ENCODE data around the gene NEGR1.

The NEGR1 gene

GRCh38 chr1:72129869-72130268, 152.5 kb downstream of the NEGR1 start:
- no peak overlapping the region for H3K27ac ChIP-seq (ENCODE audit: low read length)
- H3K36me3 ChIP-seq (ENCODE audit: control insufficient read depth in 2 of 2, insufficient read depth in 2 of 2, low read length in 2 of 2), result no peaks in the 10 kb centered on the region
- no peak overlapping the region for H3K9ac ChIP-seq (ENCODE audit: low read length in 2 of 2)
- no peaks in the 10 kb centered on the region for H3K9me3 ChIP-seq (ENCODE audit: control insufficient read depth in 2 of 2, low read length in 2 of 2)
- H3K4me3 ChIP-seq (ENCODE audit: low read length in 2 of 2), result no peak overlapping the region
- H3K4me1 ChIP-seq (ENCODE audit: control insufficient read depth, insufficient read depth, low read length), result no peaks in the 10 kb centered on the region
- no peaks in the 10 kb centered on the region for H3K27me3 ChIP-seq (ENCODE audit: control insufficient read depth in 1 of 2, insufficient read depth in 2 of 2, low read length in 2 of 2)

- Histone ChIP-seq H3K9ac (ENCODE audit: low read length in 2 of 2) (no peak overlapping the region), H3K4me3 (ENCODE audit: low read length in 2 of 2) (no peak overlapping the region), H3K27me3 (ENCODE audit: control insufficient read depth in 1 of 2, insufficient read depth in 2 of 2, low read length in 2 of 2) (no peaks in the 10 kb centered on the region), H3K27ac (ENCODE audit: low read length) (no peak overlapping the region), H3K36me3 (ENCODE audit: control insufficient read depth in 2 of 2, insufficient read depth in 2 of 2, low read length in 2 of 2) (no peaks in the 10 kb centered on the region), H3K9me3 (ENCODE audit: control insufficient read depth in 2 of 2, low read length in 2 of 2) (no peaks in the 10 kb centered on the region), H3K4me1 (ENCODE audit: control insufficient read depth, insufficient read depth, low read length) (no peaks in the 10 kb centered on the region)
Measured at GRCh38 chr1:72122099-72122880, 160.0 kb downstream of the NEGR1 start.

GRCh38 chr1:72119491-72119890, 162.8 kb downstream of the NEGR1 start:
- Histone ChIP-seq H3K4me1 (ENCODE audit: control insufficient read depth, insufficient read depth, low read length) (no peaks in the 10 kb centered on the region), H3K9ac (ENCODE audit: low read length in 2 of 2) (no peak overlapping the region), H3K4me3 (ENCODE audit: low read length in 2 of 2) (no peak overlapping the region), H3K36me3 (ENCODE audit: control insufficient read depth in 2 of 2, insufficient read depth in 2 of 2, low read length in 2 of 2) (no peaks in the 10 kb centered on the region), H3K27ac (ENCODE audit: low read length) (no peak overlapping the region), H3K27me3 (ENCODE audit: control insufficient read depth in 1 of 2, insufficient read depth in 2 of 2, low read length in 2 of 2) (no peaks in the 10 kb centered on the region), H3K9me3 (ENCODE audit: control insufficient read depth in 2 of 2, low read length in 2 of 2) (no peaks in the 10 kb centered on the region)

- Histone ChIP-seq H3K27ac (ENCODE audit: low read length) (no peak overlapping the region), H3K9ac (ENCODE audit: low read length in 2 of 2) (no peak overlapping the region), H3K9me3 (ENCODE audit: control insufficient read depth in 2 of 2, low read length in 2 of 2) (no peaks in the 10 kb centered on the region), H3K4me1 (ENCODE audit: control insufficient read depth, insufficient read depth, low read length) (no peaks in the 10 kb centered on the region), H3K4me3 (ENCODE audit: low read length in 2 of 2) (no peak overlapping the region), H3K36me3 (ENCODE audit: control insufficient read depth in 2 of 2, insufficient read depth in 2 of 2, low read length in 2 of 2) (no peaks in the 10 kb centered on the region), H3K27me3 (ENCODE audit: control insufficient read depth in 1 of 2, insufficient read depth in 2 of 2, low read length in 2 of 2) (no peaks in the 10 kb centered on the region)
Measured at GRCh38 chr1:72117621-72118020, 164.7 kb downstream of the NEGR1 start.

- Histone ChIP-seq H3K27me3 (ENCODE audit: control insufficient read depth in 1 of 2, insufficient read depth in 2 of 2, low read length in 2 of 2) (no peaks in the 10 kb centered on the region), H3K9ac (ENCODE audit: low read length in 2 of 2) (no peak overlapping the region), H3K9me3 (ENCODE audit: control insufficient read depth in 2 of 2, low read length in 2 of 2) (no peaks in the 10 kb centered on the region), H3K36me3 (ENCODE audit: control insufficient read depth in 2 of 2, insufficient read depth in 2 of 2, low read length in 2 of 2) (no peaks in the 10 kb centered on the region), H3K4me1 (ENCODE audit: control insufficient read depth, insufficient read depth, low read length) (no peaks in the 10 kb centered on the region), H3K4me3 (ENCODE audit: low read length in 2 of 2) (no peak overlapping the region), H3K27ac (ENCODE audit: low read length) (no peak overlapping the region)
Measured at GRCh38 chr1:72115290-72115689, 167.0 kb downstream of the NEGR1 start.

GRCh38 chr1:72111662-72112061, 170.7 kb downstream of the NEGR1 start:
- no peak overlapping the region for H3K4me3 ChIP-seq (ENCODE audit: low read length in 2 of 2)
- H3K27ac ChIP-seq (ENCODE audit: low read length), result no peak overlapping the region
- no peaks in the 10 kb centered on the region for H3K9me3 ChIP-seq (ENCODE audit: control insufficient read depth in 2 of 2, low read length in 2 of 2)
- H3K4me1 ChIP-seq (ENCODE audit: control insufficient read depth, insufficient read depth, low read length), result no peaks in the 10 kb centered on the region
- no peak overlapping the region for H3K9ac ChIP-seq (ENCODE audit: low read length in 2 of 2)
- H3K27me3 ChIP-seq (ENCODE audit: control insufficient read depth in 1 of 2, insufficient read depth in 2 of 2, low read length in 2 of 2), result no peaks in the 10 kb centered on the region
- H3K36me3 ChIP-seq (ENCODE audit: control insufficient read depth in 2 of 2, insufficient read depth in 2 of 2, low read length in 2 of 2), result no peaks in the 10 kb centered on the region

- Histone ChIP-seq H3K27me3 (ENCODE audit: control insufficient read depth in 1 of 2, insufficient read depth in 2 of 2, low read length in 2 of 2) (no peaks in the 10 kb centered on the region), H3K9ac (ENCODE audit: low read length in 2 of 2) (no peak overlapping the region), H3K4me3 (ENCODE audit: low read length in 2 of 2) (no peak overlapping the region), H3K9me3 (ENCODE audit: control insufficient read depth in 2 of 2, low read length in 2 of 2) (no peaks in the 10 kb centered on the region), H3K36me3 (ENCODE audit: control insufficient read depth in 2 of 2, insufficient read depth in 2 of 2, low read length in 2 of 2) (no peaks in the 10 kb centered on the region), H3K4me1 (ENCODE audit: control insufficient read depth, insufficient read depth, low read length) (no peaks in the 10 kb centered on the region), H3K27ac (ENCODE audit: low read length) (no peak overlapping the region)
Measured at GRCh38 chr1:72109916-72110315, 172.4 kb downstream of the NEGR1 start.

GRCh38 chr1:72105201-72105600, 177.1 kb downstream of the NEGR1 start:
- Histone ChIP-seq H3K4me3 (ENCODE audit: low read length in 2 of 2) (no peak overlapping the region), H3K9me3 (ENCODE audit: control insufficient read depth in 2 of 2, low read length in 2 of 2) (no peaks in the 10 kb centered on the region)

GRCh38 chr1:72101840-72102632, 180.3 kb downstream of the NEGR1 start:
- no peak overlapping the region for H3K9ac ChIP-seq (ENCODE audit: low read length in 2 of 2)
- H3K27ac ChIP-seq (ENCODE audit: low read length), result no peak overlapping the region
- H3K4me1 ChIP-seq (ENCODE audit: control insufficient read depth, insufficient read depth, low read length), result no peaks in the 10 kb centered on the region
- H3K36me3 ChIP-seq (ENCODE audit: control insufficient read depth in 2 of 2, insufficient read depth in 2 of 2, low read length in 2 of 2), result no peaks in the 10 kb centered on the region
- H3K9me3 ChIP-seq (ENCODE audit: control insufficient read depth in 2 of 2, low read length in 2 of 2), result no peaks in the 10 kb centered on the region
- H3K27me3 ChIP-seq (ENCODE audit: control insufficient read depth in 1 of 2, insufficient read depth in 2 of 2, low read length in 2 of 2), result no peaks in the 10 kb centered on the region
- H3K4me3 ChIP-seq (ENCODE audit: low read length in 2 of 2), result no peak overlapping the region

More at GRCh38 chr1:72105201-72105600, 177.1 kb downstream of the NEGR1 start:
- Histone ChIP-seq H3K27ac (ENCODE audit: low read length) (no peak overlapping the region), H3K36me3 (ENCODE audit: control insufficient read depth in 2 of 2, insufficient read depth in 2 of 2, low read length in 2 of 2) (no peaks in the 10 kb centered on the region), H3K4me1 (ENCODE audit: control insufficient read depth, insufficient read depth, low read length) (no peaks in the 10 kb centered on the region), H3K27me3 (ENCODE audit: control insufficient read depth in 1 of 2, insufficient read depth in 2 of 2, low read length in 2 of 2) (no peaks in the 10 kb centered on the region), H3K9ac (ENCODE audit: low read length in 2 of 2) (no peak overlapping the region)

GRCh38 chr1:72100771-72101170, 181.6 kb downstream of the NEGR1 start:
- Histone ChIP-seq H3K36me3 (ENCODE audit: control insufficient read depth in 2 of 2, insufficient read depth in 2 of 2, low read length in 2 of 2) (no peaks in the 10 kb centered on the region), H3K27ac (ENCODE audit: low read length) (no peak overlapping the region), H3K9ac (ENCODE audit: low read length in 2 of 2) (no peak overlapping the region), H3K27me3 (ENCODE audit: control insufficient read depth in 1 of 2, insufficient read depth in 2 of 2, low read length in 2 of 2) (no peaks in the 10 kb centered on the region), H3K9me3 (ENCODE audit: control insufficient read depth in 2 of 2, low read length in 2 of 2) (no peaks in the 10 kb centered on the region), H3K4me1 (ENCODE audit: control insufficient read depth, insufficient read depth, low read length) (no peaks in the 10 kb centered on the region), H3K4me3 (ENCODE audit: low read length in 2 of 2) (no peak overlapping the region)

Measured in stomach smooth muscle (tissue), 2 donors.